Suppressor macrophage treated with lipopolysaccharide for 1 hour (primary cell): ENCODE data around the gene FAM13A.
"Not testable (repeated sequence)": the region's sequence is repeated elsewhere in the genome, so short reads cannot be mapped to it uniquely, and the experiment has no call there.

Experiments
- DNase-seq, 3 donors: peaks; one replicate each; pipeline ENCODE4 v3.0.0-alpha.2; 2020 to 2022

The FAM13A gene

DNA sequence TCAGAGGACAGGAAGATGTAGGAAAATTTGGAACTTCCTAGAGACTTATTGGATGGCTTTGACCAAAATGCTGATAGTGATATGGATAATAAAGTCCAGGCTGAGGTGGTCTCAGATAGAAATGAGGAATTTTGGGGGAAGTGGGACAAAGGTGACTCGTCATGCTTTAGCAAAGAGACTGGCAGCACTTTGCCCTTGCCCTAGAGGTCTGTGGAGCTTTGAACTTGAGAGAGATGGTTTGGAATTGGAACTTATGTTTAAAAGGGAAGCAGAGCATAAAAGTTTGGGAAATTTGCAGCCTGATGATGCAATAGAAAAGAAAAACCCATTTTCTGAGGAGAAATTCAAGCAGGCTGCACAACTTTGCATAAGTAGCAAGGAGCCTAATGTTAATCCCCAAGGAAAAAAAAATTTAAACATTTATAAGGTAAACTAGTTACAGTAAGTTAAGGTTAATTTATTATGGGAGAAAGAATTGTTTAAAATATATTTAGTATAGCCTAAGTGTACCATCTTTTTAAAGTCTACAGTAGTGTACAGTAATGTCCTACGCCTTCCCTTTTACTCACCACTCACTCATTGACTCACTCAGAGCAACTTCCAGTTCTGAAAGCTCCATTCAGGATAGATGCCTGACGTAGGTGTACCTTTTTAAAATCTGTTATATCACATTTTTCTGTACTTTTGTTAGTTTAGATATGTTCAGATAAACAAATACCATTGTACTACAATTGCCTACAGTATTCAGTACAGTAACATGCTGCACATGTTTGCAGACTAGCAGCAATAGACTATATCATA, 101.2 kb downstream of the FAM13A start:
- peak; percentile 46 to 70 (median 62) for DNase-seq

DNA sequence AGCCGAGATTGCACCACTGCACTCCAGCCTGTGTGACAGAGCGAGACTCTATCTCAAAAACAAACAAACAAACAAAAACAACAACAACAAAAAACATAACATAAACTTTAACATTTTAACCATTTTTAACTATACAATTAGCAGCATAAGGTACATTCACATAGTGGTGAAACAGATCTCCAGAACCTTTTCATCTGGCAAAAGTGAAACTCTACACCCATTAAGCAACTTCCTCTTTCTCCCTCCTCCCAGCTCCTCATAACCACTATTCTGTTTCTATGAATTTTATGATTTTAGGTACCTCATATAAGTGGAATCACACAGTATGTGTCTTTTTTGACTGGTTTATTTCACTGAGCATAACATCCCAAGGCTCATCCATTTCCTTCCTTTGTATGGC, 103.6 kb downstream of the FAM13A start:
- DNase-seq, result peak; percentile 38 to 65 (median 63)

DNA sequence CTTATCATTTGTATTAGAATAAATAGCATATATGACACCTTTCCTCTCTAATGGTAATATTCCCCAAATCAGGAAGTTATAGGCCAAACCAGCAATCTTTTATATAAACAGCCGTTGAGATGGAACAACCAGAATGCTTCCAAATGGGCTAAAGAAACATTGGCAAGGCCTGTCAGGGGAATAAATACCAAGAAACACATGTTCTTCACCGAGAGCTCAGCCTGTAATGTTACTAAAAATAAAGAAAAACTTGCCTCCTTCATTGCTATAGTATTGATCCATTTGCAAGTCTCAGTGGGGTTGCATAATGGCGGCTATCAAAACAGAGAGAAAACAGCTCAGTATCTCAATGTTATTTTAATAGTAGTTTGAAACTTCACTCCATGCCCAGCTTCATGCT, 104.9 kb downstream of the FAM13A start:
- DNase-seq, result no peak

DNA sequence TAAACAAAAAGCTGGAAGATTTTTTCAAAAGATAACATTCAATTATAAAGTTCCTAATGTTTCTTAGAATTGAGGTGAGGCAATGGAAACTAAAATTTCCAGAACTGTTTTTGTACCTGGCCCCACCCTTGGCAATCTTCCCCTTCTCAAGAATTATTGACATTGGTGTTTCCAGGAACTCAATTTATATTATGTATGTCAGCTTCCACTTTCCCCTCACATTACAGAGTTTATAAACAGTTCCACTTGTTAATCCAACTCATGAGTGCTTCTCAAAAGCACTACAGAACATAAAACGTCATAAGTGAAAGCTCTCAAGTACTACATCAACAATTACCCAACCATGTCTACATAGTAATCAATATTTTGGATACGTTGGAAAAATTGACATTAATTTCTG, 107.4 kb downstream of the FAM13A start:
- no peak for DNase-seq

DNA sequence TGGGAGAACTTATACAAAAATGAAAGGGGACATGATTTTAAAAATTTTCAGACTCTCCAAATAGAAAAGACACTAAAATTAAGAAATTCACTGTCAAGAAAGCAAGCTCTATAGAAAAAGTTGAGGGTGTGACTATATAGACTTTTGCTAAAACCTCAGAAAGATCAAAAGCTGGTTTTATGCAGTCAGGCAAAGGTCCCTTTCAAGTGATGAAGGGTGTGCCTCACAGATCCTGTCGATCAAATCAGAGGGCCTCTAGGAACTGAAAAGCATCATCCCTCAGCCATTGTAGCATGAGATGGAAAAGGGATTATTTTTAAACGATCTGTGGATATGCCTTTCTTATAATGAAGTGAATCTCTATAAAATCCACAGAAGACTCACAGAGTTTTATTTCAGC, 116.5 kb downstream of the FAM13A start:
- no peak for DNase-seq

DNA sequence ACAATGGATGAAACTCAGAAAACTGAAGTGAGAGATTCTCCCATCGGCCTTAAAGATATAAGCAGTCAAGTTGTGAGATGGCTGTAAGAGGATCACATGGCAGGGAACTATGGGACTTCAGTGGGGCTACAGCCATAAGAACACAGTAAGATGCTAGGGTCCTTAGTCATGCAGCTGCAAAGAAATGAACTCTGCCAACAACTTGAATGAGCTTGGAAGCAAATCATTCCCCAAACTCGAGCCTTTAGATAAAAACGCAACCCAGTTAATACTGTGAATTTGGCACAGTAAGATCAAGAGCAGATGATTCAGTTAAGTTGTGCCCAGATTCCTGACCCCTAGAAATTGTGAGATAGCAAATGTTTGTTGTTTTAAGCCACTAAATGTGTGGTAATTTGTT, 117.3 kb downstream of the FAM13A start:
- no peak for DNase-seq

DNA sequence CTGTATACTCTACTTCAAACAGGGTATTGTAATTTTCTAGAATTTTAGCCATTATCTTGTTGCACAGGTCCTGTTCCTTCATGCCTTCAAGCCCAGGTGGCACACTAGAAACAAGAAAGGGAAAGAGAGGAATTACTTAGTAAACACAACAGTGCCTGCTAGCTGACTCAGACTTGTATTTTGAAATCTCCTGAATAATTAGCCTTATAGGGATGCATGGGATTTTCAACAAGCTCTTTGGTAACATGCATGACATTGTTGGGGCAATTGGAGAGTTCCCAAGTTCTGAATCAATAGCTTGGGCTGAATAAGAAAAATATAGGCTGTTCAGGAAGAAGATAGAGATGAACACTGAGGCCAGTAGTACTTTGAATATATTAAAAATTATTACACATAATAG, 118.8 kb downstream of the FAM13A start:
- peak; percentile 73 to 93 (median 92) for DNase-seq

DNA sequence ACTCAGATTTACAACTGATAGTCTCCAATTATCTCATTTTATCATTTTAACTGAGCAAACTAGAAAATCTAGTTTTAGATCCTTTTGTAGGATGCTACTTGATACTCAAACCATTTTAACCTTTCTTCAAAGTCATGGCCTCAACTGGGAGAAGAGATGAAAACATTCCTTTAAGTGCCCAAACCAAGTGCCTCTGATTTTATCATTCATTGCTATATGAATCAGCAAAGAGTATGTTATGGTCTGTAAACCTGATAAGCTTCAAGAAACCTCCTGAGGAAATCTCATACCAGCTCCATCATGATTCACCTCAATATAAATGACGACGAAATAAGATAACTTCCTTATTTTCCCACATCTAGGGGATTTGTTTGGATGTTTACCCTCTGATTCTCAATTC, 119.9 kb downstream of the FAM13A start:
- no peak for DNase-seq

DNA sequence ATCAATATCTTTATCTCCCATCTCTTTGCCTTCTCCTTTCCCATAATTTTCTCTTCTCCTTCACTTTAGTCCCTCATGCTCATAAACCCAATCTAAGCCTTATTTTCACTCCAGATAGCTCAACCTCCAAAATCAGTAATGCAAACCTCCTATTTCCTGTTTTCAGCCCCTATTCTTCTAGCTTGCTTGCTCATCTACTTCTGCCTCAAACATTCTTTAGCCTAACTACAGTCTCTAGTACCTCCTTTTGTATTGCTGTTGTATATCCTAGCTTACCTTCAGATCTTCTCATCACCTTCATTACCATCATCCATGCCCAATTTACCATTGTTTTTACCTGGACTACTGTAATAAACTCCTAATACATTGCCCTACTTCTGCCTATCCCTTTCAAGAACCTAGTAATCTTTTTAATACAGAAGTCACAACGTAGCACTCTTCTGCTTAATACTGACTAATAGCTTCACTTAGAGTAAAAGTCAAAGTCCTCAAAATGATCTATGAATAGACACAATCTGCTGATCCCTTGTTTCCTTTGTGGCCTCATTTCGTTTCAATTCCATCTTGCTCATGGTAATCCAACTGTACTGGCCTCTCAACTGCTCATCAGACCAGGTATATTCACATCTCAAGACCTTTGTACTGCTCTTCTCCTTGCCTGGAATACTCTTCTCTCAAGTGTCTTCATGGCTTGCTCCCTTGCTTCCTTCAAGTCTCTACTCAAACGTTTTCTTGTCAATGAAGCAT, 123.4 kb downstream of the FAM13A start:
- no peak for DNase-seq

DNA sequence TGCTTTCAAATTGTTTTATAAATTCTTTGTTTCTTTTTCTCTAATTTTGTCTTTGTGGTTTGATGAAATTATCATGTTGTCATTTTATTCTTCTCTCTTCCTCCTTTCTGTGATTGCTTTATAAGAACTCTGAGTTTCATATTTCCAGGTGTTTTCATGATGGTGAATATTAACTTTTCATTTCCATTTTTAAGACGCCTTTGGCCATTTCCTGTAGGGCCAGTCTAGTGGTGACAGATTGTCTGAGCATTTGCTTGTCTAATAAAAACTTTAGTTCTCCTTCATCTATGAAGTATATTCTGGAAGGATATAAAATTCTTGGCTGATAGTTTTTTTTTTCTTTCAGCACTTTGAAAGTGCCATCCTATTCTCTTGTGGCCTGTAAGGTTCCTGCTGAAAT, 128.1 kb downstream of the FAM13A start:
- no peak for DNase-seq

DNA sequence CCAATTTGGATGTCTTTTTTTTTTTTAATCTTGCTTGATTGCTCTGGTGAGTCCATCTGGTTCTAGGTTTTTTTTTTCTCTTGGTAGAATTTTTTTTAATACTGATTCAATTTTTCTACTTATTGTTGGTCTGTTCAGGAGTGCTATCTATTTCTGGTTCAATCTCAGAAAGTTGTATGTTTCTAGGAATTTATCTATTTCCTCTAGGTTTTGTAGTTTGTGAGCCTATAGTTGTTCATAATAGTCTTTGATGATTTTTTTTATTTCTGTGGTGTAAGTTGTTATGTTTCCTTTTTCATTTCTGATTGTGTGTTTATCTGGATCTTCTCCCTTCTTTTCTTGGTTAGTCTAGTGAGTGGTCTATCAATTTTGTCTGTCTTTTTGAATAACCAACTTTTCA, 129.6 kb downstream of the FAM13A start:
- no peak for DNase-seq

DNA sequence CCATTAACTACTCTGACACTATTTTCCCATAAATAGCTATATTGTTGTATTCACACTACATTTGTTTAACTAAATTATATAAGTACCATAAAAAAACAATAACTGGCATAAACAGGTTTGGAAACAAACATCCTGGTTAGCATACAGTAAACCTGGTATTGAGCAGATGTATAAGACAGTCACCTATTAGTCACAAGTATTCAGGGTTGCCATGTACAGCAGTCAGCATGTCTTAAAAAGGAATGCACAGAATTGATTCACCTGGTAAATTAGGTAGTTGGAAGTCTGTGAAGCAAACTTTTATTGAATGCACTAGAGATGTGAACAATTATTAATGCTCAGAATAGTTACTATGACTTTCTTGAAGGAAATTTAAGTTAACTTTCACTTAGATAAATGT, 137.9 kb downstream of the FAM13A start:
- DNase-seq, result no peak

DNA sequence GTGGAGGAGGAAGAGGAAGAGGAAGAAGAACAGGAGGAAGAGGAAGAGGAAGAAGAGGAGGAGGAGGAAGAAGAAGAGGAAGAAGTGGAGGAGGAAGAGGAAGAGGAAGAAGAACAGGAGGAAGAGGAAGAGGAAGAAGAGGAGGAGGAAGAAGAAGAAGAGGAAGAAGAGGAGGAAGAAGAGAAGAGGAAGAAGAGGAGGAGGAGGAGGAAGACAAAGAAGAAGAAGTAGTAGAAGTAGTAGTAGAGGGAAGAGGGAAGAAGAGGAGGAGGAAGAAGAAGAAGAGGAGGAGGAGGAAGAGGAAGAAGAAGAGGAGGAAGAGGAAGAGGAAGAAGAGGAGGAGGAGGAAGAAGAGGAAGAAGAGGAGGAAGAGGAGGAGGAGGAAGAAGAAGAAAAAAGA, 143.8 kb downstream of the FAM13A start:
- DNase-seq, result not testable (repeated sequence)

DNA sequence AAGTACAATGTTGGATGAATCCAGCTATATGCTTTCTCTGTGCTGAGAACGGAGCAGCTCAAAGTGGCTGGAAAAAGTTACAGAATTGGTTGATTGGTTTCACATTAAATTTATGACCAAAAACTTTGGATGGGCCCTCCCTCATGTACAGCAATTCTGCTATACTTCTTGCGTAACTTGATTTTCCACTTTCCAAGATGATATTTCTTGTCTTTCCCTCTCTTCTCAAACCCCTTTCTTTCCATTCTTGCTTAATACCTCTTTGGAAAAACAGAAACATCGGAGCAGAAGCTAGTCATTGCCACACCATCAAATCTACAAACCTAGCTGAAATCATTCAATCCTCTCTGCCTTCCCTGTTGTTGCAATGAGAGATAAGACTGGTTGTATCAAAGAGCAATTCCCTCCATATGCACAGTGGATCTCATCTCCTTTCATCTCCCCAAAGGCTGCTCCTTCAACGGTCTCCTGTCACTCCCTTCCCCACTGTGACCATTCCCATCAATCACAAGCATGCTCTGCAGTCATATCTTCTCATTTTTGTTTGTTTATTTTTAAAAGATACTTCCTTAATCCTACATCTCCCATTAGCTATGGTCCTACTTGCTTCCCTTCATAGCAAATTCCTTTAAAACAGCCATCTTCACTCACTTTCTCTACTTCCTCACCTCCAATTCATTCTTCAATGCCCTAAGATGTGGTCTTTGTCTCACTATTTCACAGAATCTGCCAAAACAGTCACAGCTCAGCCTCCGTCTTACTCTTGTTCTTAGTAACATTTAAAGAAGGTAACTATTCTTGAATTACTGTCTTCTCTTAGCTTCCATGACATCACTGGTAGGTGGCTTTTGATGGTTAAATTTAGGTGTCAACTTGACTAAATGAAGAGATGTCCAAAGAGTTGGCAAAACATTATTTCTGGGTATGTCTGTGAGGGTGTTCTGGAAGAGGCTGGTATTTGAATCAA, 145.5 kb downstream of the FAM13A start:
- DNase-seq, result no peak

DNA sequence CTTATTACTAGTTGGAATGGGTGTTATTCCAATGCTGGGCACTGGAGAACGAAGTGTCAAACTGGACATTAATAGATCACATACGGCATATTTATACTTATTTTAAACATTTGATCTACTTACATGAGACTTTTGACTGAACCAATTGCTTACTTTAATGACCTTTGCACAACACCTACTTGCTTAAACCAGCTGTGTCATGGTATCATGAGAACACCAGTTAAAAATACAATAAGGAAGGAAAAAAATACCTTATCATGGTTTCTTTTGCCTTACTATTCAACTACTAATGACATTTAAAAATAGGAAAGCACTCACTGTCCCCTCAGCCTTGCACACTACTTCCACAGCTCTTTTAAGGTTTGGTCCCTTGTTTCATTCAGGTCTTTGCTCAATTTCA, 146.9 kb downstream of the FAM13A start:
- DNase-seq, result peak in 2 of 3 donors; percentile 25 to 28

DNA sequence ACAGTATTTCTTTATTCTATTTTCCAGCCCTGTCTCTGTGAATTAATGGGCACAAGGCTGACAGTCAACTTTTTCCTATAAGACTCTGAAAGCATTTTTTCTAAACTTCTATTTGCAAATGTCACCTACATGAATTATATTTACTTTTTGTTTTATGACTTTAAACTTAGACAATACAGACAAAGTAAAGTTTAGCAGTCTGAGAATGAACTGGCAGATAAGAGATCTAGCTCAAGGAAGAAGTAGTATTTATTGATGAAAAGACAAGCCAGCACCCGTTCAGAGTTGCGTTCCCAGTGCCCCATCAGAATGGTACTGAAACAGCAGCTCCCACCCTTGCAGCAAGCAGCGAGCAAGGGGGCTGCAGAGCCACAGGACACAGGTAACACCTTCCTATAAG, 148.5 kb downstream of the FAM13A start:
- no peak for DNase-seq

DNA sequence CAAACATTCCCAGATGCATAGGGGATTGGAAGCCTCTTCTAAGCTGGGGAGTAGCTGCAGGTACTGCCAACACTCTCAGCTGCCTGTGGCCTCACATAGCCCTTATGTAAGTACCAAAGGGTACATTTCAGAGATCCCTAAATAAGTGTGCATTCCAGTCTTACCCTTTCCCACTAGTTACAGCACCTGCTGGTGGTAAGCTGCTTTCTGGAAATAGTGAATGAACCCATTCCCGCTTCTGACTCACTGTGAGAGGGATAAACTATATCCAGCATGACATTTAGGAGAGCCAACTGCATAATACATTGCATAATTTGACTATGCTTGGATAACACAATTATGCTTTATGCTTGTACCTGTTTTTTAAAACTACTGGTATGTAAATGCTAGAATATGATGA, 149.0 kb downstream of the FAM13A start:
- no peak for DNase-seq

DNA sequence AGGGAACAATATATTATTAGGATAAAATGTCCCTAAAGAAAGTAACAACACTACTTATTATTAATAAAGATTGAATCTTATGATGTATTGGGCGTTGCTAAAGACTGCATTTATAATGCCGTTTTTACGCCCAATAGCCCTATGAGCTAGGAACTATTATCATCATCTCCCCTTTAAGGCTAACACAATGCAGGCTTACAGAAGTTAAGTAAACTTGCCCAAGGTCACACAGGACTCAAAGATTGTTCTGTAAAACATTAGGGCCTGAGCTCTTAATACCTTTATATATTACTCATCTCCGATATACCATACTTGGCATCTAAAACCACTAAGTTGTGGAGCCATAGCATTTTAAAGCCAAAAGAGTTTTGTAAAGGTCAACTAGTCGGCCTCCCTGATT, 149.5 kb downstream of the FAM13A start:
- no peak for DNase-seq

DNA sequence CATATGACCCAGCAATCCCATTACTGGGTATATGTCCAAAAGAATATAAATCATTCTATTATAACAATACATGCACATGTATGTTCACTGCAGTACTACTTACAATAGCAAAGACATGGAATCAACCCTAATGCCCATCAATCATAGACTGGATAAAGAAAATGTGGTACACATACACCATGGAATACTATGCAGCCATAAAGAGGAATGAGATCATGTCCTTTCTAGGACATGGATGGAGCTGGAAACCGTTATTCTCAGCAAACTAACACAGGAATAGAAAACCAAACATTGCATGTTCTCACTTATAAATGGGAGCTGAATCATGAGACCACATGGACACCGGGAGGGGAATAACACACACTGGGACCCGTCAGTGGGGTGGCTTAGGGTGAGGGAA, 152.7 kb downstream of the FAM13A start:
- not testable (repeated sequence) for DNase-seq

DNA sequence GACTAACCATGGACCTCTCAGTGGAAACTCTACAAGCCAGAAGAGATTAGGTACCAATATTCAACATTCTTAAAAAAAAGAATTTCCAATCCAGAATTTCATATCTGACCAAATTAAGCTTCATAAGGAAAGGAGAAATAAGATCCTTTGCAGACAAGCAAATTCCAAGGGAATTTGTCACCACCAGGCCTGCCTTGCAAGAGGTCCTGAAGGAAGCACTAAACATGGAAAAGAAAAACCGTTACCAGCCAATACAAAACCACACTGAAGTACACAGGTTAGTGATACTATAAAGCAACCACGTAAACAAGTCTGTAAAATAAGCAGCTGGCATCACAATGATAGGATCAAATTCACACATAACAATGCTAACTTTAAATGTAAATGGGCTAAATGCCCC, 156.6 kb downstream of the FAM13A start:
- DNase-seq, result no peak

DNA sequence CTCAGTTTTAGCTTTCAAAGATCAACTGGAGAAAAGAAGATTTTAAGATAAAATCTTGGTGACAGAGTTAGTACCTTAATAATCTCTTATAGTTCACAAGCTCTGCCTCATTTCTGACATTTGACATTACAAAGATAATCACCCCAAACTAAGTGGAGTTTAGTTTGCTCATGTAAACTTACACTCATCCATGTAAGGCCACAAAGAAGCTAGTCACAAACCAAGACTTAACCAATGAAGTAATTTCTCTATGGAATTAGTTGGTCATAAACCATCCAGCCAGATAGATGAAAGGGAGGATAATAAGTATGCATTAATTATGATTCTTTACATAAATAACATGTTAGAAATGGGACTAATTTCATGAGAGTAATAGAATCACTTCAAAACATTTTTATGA, 159.2 kb downstream of the FAM13A start:
- DNase-seq, result no peak

DNA sequence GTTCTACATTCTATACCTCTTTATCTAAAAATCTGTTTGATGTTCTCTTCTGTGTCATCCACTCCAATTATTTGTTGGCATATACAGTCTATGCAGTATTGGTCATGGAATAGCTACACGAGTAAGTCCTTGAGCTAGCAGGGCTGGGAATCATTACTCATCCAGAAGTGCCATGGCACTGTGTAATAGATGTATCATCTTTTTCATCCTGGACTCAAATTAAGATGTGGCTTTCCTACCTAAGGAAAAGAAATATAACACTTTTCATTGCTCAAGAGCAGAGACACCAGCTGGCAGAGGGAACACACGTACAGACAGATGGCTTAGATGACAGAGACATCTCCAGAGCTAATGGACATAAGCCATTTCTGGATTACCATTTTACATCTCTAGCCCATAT, 159.8 kb downstream of the FAM13A start:
- DNase-seq, result no peak

DNA sequence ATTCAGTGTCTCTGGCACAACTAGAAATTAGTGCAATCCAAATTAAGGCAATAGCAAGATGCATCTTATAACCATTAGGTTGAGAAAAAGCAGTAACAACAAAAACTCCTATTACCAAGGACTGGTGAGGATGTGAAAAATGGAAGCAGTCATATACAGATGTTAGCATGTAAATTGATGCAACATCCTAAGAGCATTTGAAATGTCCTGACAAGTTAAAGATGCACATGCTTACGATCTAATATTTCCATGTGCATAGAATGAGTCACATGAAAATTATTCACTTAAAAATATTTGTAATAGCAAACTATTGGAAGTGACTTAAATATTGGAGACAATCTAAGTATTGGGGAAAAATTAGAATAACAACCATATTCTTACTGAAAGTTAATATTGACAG, 163.0 kb downstream of the FAM13A start:
- no peak for DNase-seq
